ENCODE data around the gene INKA1.

Gene INKA1

DNA sequence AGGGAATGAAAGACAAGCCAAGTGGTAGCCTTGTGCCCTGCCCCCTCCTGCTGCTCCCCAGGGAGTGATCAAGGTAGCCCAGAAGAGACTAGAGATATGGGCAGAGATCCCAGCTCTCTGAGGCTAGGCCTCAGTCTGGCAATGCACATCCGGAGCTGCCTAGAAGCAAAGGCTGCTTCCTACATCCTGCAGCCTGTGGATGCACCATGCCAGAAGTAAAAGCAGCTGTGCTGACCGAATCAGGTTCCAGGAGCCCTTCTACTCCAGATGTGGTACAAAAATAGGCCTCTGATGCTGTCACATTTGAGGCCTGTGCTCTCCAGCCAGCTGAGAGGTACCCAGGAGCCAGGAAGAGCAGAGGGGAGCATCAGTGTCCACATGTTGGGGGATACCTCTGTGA, 37.3 kb downstream of the INKA1 start:
- TF ChIP-seq, protein P1, sequence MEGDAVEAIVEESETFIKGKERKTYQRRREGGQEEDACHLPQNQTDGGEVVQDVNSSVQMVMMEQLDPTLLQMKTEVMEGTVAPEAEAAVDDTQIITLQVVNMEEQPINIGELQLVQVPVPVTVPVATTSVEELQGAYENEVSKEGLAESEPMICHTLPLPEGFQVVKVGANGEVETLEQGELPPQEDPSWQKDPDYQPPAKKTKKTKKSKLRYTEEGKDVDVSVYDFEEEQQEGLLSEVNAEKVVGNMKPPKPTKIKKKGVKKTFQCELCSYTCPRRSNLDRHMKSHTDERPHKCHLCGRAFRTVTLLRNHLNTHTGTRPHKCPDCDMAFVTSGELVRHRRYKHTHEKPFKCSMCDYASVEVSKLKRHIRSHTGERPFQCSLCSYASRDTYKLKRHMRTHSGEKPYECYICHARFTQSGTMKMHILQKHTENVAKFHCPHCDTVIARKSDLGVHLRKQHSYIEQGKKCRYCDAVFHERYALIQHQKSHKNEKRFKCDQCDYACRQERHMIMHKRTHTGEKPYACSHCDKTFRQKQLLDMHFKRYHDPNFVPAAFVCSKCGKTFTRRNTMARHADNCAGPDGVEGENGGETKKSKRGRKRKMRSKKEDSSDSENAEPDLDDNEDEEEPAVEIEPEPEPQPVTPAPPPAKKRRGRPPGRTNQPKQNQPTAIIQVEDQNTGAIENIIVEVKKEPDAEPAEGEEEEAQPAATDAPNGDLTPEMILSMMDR (conservative IDR thresholded peaks at IDR 0.05; ENCODE audit: control insufficient read depth, insufficient read depth, low read depth, low read length): no peak
- no peak for DNase-seq (ENCODE audit: low read depth)
- no peak overlapping the region for H3K4me3 ChIP-seq (ENCODE audit: control insufficient read depth, low read depth, low read length)

DNA sequence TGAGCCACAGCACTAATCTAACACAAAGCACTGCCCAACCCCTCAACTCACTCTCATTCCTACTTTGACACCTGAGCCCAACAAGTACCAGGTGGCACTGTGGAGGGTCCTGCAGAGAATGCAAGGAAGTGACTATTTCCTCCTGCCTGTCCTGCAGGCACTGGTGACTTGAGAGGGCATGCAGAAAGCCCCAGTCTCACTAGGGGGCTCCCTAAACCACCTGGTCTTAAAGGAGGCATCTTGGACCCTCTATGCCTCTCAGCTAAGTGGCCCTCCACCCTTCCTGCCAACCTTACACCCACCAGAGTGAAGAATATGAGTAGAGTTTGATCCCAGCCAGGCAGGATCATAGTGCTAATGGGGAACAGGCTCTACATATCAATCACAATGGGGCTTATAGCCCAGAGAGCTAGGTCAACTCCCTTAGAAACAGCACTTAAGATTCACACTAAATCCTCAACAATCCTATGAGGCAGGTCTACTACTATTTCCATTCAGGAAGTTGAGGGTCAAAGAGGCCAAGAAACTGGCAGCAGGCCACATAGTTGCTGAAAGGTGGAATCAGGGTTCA, 38.1 kb downstream of the INKA1 start:
- TF ChIP-seq, protein P1 (conservative IDR thresholded peaks at IDR 0.05; ENCODE audit: control insufficient read depth, insufficient read depth, low read depth, low read length): peak; percentile 41
- H3K4me3 ChIP-seq (ENCODE audit: control insufficient read depth, low read depth, low read length): no peak overlapping the region
- peak; percentile 20 for DNase-seq (ENCODE audit: low read depth)

DNA sequence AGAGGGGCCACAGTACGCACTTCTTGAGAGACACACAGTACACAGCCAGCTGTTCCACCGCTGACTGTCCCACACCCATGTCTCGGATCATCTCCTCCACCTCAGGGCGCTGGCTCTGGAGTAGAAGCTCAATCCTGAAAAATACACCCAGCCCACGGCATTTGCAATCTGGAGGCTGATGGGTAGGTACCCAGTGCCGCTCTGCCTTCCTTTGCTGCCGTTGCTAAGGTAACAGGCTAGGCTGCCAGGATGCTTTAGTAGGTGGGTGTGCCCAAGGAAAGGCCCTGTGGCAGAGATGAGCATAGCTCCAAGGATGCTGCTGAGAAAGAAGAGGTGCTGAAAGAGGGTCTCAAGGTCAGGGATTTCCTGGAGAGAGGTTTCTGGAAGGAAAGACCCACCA, 38.7 kb downstream of the INKA1 start:
- DNase-seq (ENCODE audit: low read depth): no peak
- H3K4me3 ChIP-seq (ENCODE audit: control insufficient read depth, low read depth, low read length): no peak overlapping the region
- TF ChIP-seq, protein P1 (conservative IDR thresholded peaks at IDR 0.05; ENCODE audit: control insufficient read depth, insufficient read depth, low read depth, low read length): no peak

DNA sequence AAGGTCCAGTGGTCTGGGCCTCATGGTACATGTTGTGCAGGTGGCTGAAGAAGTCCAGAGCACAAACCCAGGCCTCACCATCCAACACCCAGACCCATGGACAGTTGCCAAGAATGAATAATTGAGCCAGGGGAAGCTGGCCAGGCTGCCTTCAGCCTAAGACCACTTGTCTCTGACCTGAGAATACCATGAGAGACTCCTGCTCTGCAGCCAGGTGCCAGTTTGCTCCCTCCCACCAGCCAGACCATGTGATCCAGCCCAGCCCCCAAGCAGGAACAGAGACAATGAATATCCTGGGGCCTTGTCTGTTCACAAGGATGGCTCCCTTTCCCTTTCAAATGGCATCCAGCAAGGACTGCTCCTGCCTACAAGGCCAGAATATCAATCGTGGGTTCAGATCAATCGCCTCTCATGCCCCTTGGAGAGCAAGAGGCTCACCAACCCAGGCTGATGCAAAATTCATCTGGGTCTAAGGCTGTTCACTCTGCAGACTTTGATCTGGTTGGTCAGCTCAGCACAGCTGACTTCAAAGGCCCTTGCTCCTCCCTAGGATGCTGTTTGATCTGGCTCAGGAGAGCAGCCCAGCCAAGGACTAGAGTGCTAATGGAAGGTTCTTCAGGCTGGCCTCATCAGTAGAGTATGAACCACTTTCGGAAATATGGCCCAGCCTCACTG, 39.9 kb downstream of the INKA1 start:
- TF ChIP-seq, protein P1 (conservative IDR thresholded peaks at IDR 0.05; ENCODE audit: control insufficient read depth, insufficient read depth, low read depth, low read length): no peak
- DNase-seq (ENCODE audit: low read depth): no peak
- no peak overlapping the region for H3K4me3 ChIP-seq (ENCODE audit: control insufficient read depth, low read depth, low read length)

DNA sequence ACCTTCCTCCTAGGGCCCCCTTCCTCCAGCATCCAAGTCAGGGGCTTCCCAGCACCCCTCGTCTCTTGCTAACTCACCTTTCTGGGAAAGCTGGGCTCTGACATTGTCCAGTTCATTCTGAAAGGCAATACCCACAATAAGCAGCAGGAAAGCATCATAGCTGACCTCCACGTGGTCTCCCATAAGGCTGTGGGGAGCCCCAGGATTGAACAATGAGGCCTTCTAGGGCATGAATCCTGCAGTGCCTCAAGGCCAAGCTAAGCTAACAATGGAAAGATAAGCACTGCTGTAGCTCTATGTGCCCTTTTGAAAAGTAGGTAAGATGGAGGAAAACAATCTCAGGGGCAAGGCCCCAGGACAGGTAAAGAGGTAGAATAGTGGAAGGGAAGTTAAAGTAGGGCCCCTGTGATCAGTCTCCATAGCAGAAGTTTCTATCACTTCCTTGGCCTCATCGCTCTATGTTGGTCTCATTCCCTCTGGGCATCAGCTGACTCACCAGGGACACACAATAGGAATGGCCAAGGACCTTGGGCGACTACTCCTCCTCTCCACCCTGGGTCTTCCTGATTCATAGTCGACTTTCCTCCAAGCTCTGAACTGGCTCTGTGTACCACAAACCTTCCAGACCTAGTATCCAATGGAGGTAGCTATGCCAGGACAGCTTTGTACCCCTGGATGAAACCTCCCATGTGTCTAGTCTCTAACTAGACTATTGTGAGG, 41.6 kb downstream of the INKA1 start:
- DNase-seq (ENCODE audit: low read depth): no peak
- TF ChIP-seq, protein P1 (conservative IDR thresholded peaks at IDR 0.05; ENCODE audit: control insufficient read depth, insufficient read depth, low read depth, low read length): no peak
- no peak overlapping the region for H3K4me3 ChIP-seq (ENCODE audit: control insufficient read depth, low read depth, low read length)

DNA sequence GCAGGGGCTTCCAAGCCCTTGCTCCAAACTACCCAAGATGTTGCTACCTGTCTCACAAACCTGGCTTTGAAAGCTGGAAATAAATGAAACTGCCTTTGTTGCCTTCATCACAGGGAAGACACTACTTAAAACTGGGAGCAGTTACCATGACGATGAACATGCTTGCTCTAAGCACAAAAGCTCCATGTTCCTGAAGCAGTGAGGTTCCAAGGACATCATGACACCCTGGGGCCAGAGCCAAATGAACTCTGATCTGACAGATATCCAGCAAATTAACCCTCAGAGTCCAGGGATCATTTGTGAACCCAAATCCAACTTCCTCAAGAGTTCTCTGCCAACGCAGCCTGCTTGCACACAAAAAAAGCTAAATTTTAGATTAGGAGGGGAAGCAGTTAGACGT, 42.6 kb downstream of the INKA1 start:
- no peak overlapping the region for H3K4me3 ChIP-seq (ENCODE audit: control insufficient read depth, low read depth, low read length)
- no peak for DNase-seq (ENCODE audit: low read depth)
- TF ChIP-seq, protein P1 (conservative IDR thresholded peaks at IDR 0.05; ENCODE audit: control insufficient read depth, insufficient read depth, low read depth, low read length): no peak
